ENCODE measurements around the gene PBX3.

DNA sequence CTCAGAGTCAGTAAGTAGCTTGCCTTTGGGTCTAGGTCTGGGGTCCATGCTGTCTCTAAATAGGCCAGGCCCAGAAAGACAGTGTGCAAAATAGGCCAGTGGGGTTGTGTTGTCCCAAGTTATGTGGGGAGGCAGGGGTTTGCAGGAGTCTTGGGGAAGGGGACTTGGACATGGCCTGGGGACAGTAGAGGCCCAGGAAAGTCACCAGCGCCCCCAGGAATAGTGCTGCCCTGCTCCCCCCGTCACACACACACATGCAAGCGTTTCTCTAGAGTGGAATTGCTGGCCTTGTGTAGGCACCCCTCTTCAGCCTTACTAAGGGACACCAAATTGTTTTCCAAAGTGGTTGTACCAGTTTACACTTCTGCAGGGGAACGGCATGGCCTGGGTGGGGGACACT, 227.5 kb downstream of the PBX3 start:
- TF ChIP-seq, protein P1, sequence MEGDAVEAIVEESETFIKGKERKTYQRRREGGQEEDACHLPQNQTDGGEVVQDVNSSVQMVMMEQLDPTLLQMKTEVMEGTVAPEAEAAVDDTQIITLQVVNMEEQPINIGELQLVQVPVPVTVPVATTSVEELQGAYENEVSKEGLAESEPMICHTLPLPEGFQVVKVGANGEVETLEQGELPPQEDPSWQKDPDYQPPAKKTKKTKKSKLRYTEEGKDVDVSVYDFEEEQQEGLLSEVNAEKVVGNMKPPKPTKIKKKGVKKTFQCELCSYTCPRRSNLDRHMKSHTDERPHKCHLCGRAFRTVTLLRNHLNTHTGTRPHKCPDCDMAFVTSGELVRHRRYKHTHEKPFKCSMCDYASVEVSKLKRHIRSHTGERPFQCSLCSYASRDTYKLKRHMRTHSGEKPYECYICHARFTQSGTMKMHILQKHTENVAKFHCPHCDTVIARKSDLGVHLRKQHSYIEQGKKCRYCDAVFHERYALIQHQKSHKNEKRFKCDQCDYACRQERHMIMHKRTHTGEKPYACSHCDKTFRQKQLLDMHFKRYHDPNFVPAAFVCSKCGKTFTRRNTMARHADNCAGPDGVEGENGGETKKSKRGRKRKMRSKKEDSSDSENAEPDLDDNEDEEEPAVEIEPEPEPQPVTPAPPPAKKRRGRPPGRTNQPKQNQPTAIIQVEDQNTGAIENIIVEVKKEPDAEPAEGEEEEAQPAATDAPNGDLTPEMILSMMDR (IDR thresholded peaks at IDR 0.05), result no peak
- no peak for TF ChIP-seq EZH2 (IDR thresholded peaks at IDR 0.05; ENCODE audit: borderline replicate concordance, insufficient read depth, low read depth, low read length, poor library complexity, severe bottlenecking)

All from B cell (primary cell).